Osteocyte (in vitro differentiated cells): ENCODE data around the gene SP110. TPM values are rescaled to one million over a fixed set of nuclear protein-coding genes. Genes with fewer than 3 reads are reported as not detected.

ENCODE experiments used
- DNase-seq: peaks from one replicate; pipeline ENCODE4 v3.0.0; 2021; ENCODE audit warnings: mixed read lengths; ENCODE audit not compliant: unreplicated experiment; ENCODE audit errors: extremely low spot score
- H3K27ac Mint-ChIP-seq: one replicate; pipeline ENCODE4 v1.8.0; 2021; ENCODE audit warnings: mild to moderate bottlenecking, mixed read lengths; ENCODE audit not compliant: unreplicated experiment
- H3K27me3 Mint-ChIP-seq: one replicate; pipeline ENCODE4 v1.8.0; 2021; ENCODE audit warnings: mixed read lengths; ENCODE audit not compliant: unreplicated experiment
- H3K36me3 Mint-ChIP-seq: one replicate; pipeline ENCODE4 v1.8.0; 2021; ENCODE audit warnings: mixed read lengths; ENCODE audit not compliant: unreplicated experiment
- H3K4me1 Mint-ChIP-seq: one replicate; pipeline ENCODE4 v1.8.0; 2021; ENCODE audit warnings: mixed read lengths; ENCODE audit not compliant: unreplicated experiment
- H3K4me3 Mint-ChIP-seq: one replicate; pipeline ENCODE4 v1.8.0; 2021; ENCODE audit warnings: mild to moderate bottlenecking, moderate library complexity, mixed read lengths; ENCODE audit not compliant: unreplicated experiment
- H3K9me3 Mint-ChIP-seq: one replicate; pipeline ENCODE4 v1.8.0; 2021; ENCODE audit warnings: mixed read lengths; ENCODE audit not compliant: unreplicated experiment
- CTCF ChIP-seq: fragments of 200-600 bp; sonication (generic); IDR thresholded peaks from 2 replicates; pipeline ENCODE4 v1.5.0; 2021; ENCODE audit warnings: antibody characterized with exemption, mild to moderate bottlenecking, moderate library complexity
- total RNA-seq: library from RNA; stranded (reverse); gene quantifications from 2 replicates; pipeline ENCODE4 v1.2.1, GENCODE V29; 2021

SP110 gene
- total RNA-seq, 1 donor from 2014 or later: 23.6 TPM

GRCh38 chr2:230153390-230153976 is 66.3 kb downstream of the SP110 start:
- no peak overlapping the region for H3K4me3 Mint-ChIP-seq
- no peak overlapping the region for H3K27ac Mint-ChIP-seq

GRCh38 chr2:230152334-230152733 is 67.5 kb downstream of the SP110 start:
- Mint-ChIP-seq H3K27ac (no peak overlapping the region), H3K9me3 (peaks cover 11% of the 10 kb centered on the region), H3K4me3 (no peak overlapping the region), H3K36me3 (no peaks in the 10 kb centered on the region), H3K27me3 (no peaks in the 10 kb centered on the region), H3K4me1 (peaks cover 3% of the 10 kb centered on the region)
- no peak for TF ChIP-seq CTCF
- no peak for DNase-seq

More at GRCh38 chr2:230153390-230153976, 66.3 kb downstream of the SP110 start:
- Mint-ChIP-seq H3K4me1 (peaks cover 3% of the 10 kb centered on the region), H3K36me3 (no peaks in the 10 kb centered on the region), H3K27me3 (no peaks in the 10 kb centered on the region), H3K9me3 (peaks cover 11% of the 10 kb centered on the region)
- TF ChIP-seq CTCF: no peak
- peak; percentile 44 for DNase-seq

- Mint-ChIP-seq H3K4me1 (no peaks in the 10 kb centered on the region), H3K4me3 (no peak overlapping the region), H3K27ac (no peak overlapping the region), H3K36me3 (no peaks in the 10 kb centered on the region), H3K9me3 (no peaks in the 10 kb centered on the region), H3K27me3 (peaks cover 30% of the 10 kb centered on the region)
- TF ChIP-seq CTCF: no peak
- no peak for DNase-seq
These were observed 75.4 kb downstream of the SP110 start for GRCh38 chr2:230144355-230144754.

- Mint-ChIP-seq H3K4me3 (no peak overlapping the region), H3K27ac (no peak overlapping the region)
- TF ChIP-seq CTCF: no peak
These were observed 79.1 kb downstream of the SP110 start for GRCh38 chr2:230140667-230141066.

GRCh38 chr2:230137902-230138539 is 81.8 kb downstream of the SP110 start:
- Mint-ChIP-seq H3K27me3 (peaks cover 15% of the 10 kb centered on the region), H3K4me3 (no peak overlapping the region), H3K27ac (no peak overlapping the region), H3K36me3 (no peaks in the 10 kb centered on the region), H3K9me3 (no peaks in the 10 kb centered on the region), H3K4me1 (no peaks in the 10 kb centered on the region)
- TF ChIP-seq CTCF: no peak
- no peak for DNase-seq

More at GRCh38 chr2:230140667-230141066, 79.1 kb downstream of the SP110 start:
- no peaks in the 10 kb centered on the region for H3K9me3 Mint-ChIP-seq
- DNase-seq: no peak
- no peaks in the 10 kb centered on the region for H3K4me1 Mint-ChIP-seq
- peaks cover 33% of the 10 kb centered on the region for H3K27me3 Mint-ChIP-seq
- H3K36me3 Mint-ChIP-seq: no peaks in the 10 kb centered on the region
